Subcutaneous abdominal adipose tissue (tissue), 5 donors: ENCODE results near the gene UBA7.

ENCODE experiments used
- H3K27ac ChIP-seq: one replicate; pipeline ENCODE4 v1.7.0; 2013; ENCODE audit warnings: low read depth, mild to moderate bottlenecking, inconsistent platforms, low read length, moderate library complexity
- H3K27me3 ChIP-seq, 5 donors: one replicate each; pipeline ENCODE4 v1.7.0; 2013; ENCODE audit warnings: low read length in 5 of 5, inconsistent platforms in 1 of 5; ENCODE audit not compliant: control insufficient read depth in 5 of 5, insufficient read depth in 4 of 5
- H3K36me3 ChIP-seq, 5 donors: one replicate each; pipeline ENCODE4 v1.7.0; 2013; ENCODE audit warnings: low read length in 5 of 5; ENCODE audit not compliant: control insufficient read depth in 5 of 5, insufficient read depth in 5 of 5
- H3K4me1 ChIP-seq, 5 donors: one replicate each; pipeline ENCODE4 v1.7.0; 2013; ENCODE audit warnings: low read length in 5 of 5, mild to moderate bottlenecking in 3 of 5, moderate library complexity in 1 of 5; ENCODE audit not compliant: control insufficient read depth in 5 of 5, insufficient read depth in 5 of 5
- H3K4me3 ChIP-seq, 5 donors: one replicate each; pipeline ENCODE4 v1.7.0; 2013; ENCODE audit warnings: low read length in 5 of 5, low read depth in 1 of 5
- H3K9ac ChIP-seq, 5 donors: one replicate each; pipeline ENCODE4 v1.7.0; 2013; ENCODE audit warnings: low read length in 5 of 5, mild to moderate bottlenecking in 4 of 5, moderate library complexity in 3 of 5
- H3K9me3 ChIP-seq, 5 donors: one replicate each; pipeline ENCODE4 v1.7.0; 2013; ENCODE audit warnings: low read length in 5 of 5; ENCODE audit not compliant: control insufficient read depth in 5 of 5
- donor health status: healthy.
- donor health status: healthy.
- donor health status: healthy.
- donor health status: healthy.
- donor health status: healthy.

Gene UBA7

DNA sequence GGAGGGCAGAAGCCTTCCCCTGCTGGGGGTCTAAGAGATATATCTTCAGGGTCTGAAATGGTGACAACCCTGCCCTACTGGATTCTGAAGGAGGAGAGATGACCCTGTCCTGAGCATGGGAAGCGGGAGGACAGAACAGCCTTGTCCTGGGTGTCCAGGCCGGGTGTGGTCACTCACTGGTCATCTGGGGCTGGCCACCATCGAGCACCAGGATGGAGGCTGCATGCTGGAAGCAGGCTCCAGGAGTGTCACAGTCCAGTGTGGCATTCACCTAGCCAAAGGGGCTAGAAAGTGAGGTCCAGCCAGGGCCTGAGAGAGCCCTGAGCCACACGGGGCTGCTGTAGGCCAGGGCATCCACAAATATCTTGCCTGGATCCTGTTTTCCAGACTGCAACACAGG lies 19.3 kb downstream of the UBA7 start:
- Histone ChIP-seq H3K9me3 (no peaks in the 10 kb centered on the region), H3K4me3 (no peak overlapping the region), H3K4me1 (peaks cover 0 to 2% (median 0%) of the 10 kb centered on the region in 5 donors), H3K27me3 (no peaks in the 10 kb centered on the region), H3K9ac (no peak overlapping the region), H3K36me3 (no peaks in the 10 kb centered on the region), H3K27ac (no peak overlapping the region)

DNA sequence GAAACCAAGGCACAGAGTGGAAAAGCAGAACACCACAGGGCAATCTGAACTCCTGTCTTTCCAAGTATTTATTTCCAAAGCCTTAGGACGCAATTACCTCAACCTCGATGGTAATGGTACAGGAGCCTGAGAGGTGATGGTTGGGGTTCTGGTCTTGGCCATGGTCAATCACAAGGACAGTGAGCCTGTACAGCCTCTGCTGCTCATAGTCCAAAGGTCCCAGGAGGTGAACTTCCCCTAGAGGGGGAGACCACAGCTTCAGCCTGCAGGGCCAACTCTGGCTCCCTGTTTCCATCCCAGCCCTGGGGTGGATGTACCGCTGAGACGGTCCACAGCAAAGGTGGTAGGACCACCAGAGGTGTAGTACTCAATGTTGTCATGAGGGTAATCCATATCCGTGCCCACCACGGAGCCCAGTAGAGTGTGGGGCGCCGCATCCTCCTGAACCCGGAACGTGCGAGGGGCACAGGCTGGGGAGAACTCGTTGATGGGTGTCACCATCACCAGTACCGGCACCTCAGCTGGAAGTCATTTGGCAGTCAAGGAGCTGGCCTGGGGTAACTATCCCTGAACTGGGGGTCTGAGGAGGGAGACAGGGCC lies 20.2 kb downstream of the UBA7 start:
- Histone ChIP-seq H3K9me3 (no peaks in the 10 kb centered on the region), H3K36me3 (no peaks in the 10 kb centered on the region), H3K9ac (no peak overlapping the region), H3K4me3 (no peak overlapping the region), H3K4me1 (no peaks in the 10 kb centered on the region), H3K27me3 (no peaks in the 10 kb centered on the region), H3K27ac (no peak overlapping the region)

DNA sequence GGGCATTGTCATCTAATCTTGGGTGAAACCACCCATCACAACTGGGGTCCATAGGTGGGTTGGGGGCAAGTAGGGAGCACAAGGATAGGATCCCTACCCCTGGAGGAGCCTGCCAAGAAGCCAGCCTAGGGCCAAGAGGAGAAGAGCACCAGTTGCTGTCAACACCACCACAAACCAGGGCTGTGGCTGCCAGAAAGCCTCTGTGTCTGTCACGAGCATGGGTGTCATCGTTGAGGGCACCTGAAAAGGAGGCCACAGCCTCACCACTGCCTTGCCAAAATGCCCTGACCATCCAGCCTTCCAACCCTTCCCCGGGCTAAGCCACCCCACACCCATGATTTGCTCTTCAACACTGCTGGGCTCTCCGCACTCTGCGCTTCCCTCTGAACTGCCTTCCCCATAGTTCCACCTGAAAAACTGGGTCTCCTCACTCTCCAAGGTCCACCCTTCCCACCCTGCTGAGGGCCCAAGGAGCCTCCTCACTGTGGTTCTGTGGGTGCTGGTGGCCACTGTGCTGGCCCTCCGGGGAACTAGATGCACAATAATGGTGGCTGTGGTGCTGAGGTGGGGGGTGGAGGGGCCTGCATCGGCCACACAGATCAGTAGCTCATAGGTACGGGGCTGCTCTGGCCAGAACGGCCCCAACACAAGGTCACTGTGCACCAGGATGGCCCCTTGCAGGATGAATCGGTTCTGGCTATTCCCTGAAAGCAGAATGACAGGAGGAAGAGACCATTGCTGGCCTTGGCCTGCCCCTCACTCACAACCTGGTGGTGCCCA lies 21.2 kb downstream of the UBA7 start:
- Histone ChIP-seq H3K36me3 (no peaks in the 10 kb centered on the region), H3K9me3 (no peaks in the 10 kb centered on the region), H3K4me1 (peaks cover 0 to under 1% (median 0%) of the 10 kb centered on the region in 5 donors), H3K4me3 (no peak overlapping the region), H3K9ac (no peak overlapping the region), H3K27me3 (no peaks in the 10 kb centered on the region), H3K27ac (no peak overlapping the region)

DNA sequence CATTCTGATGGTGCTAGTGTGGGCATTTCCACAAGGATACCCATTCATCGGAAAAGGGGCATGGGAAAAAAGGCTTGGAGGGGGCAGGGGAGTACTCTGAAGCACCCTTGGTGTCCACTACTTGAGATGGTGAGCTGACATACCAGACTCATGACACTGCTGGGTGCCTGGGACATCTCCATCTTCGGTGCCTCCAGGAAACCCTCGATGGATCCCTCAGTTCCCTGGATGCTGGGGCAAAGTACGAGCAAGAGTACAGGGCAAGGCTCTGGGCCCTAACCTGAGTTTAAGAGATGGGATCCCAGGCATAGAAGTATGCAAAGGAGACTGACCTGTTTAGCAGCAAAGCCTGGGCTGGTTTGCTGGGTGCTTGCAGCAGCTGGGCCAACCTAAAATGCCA lies 22.2 kb downstream of the UBA7 start:
- no peak overlapping the region for H3K27ac ChIP-seq
- no peaks in the 10 kb centered on the region for H3K27me3 ChIP-seq
- no peaks in the 10 kb centered on the region for H3K36me3 ChIP-seq
- no peak overlapping the region for H3K4me3 ChIP-seq
- no peak overlapping the region for H3K9ac ChIP-seq
- no peaks in the 10 kb centered on the region for H3K9me3 ChIP-seq
- peaks cover 0 to 9% (median 7%) of the 10 kb centered on the region in 5 donors for H3K4me1 ChIP-seq

DNA sequence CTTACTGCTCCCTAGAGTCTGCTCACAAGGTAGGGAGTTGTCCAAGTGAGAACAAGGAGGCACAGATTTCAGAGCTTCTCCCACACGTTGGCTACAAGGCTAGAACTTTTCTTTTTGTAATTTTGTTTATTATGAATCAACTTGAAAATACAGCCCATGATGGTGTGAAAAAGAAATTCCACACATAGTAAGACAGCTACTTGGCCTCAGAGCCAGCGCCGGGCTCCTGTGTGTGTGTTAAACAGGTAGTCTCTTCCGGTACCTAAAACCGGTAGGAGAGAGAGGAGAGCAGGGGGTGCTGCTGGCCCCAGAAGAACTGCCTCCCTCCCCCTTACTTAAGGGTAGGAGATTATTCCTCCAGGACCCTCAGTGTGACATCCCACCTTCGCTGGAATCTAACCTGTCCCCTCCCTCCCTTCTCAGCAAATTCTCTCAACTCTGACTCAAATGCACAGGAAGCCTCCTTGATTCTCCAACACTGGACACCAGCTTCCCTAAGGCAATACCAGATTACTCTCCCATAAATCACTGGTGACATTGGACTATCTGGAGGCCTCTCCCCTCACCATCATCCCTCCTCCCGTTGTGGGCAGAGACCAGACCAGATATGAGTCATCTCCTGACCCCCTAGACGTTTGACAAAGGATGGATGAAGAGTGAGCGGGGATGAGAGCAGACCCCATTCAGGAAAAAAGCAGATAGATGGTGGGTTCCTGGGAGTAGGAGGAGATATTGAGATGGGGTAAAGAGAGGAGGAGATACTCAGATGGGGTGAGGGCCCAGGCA lies 22.9 kb downstream of the UBA7 start:
- H3K27me3 ChIP-seq, result no peaks in the 10 kb centered on the region

GRCh38 chr3:49788056-49788455 lies 25.7 kb downstream of the UBA7 start:
- Histone ChIP-seq H3K9me3 (no peaks in the 10 kb centered on the region), H3K27ac (no peak overlapping the region), H3K4me1 (peaks cover 0 to 31% (median 23%) of the 10 kb centered on the region in 5 donors), H3K36me3 (peaks cover 0 to under 1% (median 0%) of the 10 kb centered on the region in 5 donors), H3K9ac (no peak overlapping the region), H3K27me3 (no peaks in the 10 kb centered on the region), H3K4me3 (no peak overlapping the region)

More for the DNA sequence above, 22.9 kb downstream of the UBA7 start:
- no peak overlapping the region for H3K4me3 ChIP-seq
- no peak overlapping the region for H3K27ac ChIP-seq
- no peaks in the 10 kb centered on the region for H3K36me3 ChIP-seq
- H3K9ac ChIP-seq, result no peak overlapping the region
- peaks cover 0 to 12% (median 8%) of the 10 kb centered on the region in 5 donors for H3K4me1 ChIP-seq
- H3K9me3 ChIP-seq, result no peaks in the 10 kb centered on the region

GRCh38 chr3:49787536-49787935 lies 26.2 kb downstream of the UBA7 start:
- Histone ChIP-seq H3K9ac (no peak overlapping the region), H3K36me3 (peaks cover 0 to 2% (median 0%) of the 10 kb centered on the region in 5 donors), H3K4me1 (peaks cover 0 to 31% (median 23%) of the 10 kb centered on the region in 5 donors), H3K27me3 (no peaks in the 10 kb centered on the region), H3K27ac (peak overlapping the region; percentile 94), H3K9me3 (no peaks in the 10 kb centered on the region), H3K4me3 (no peak overlapping the region)

DNA sequence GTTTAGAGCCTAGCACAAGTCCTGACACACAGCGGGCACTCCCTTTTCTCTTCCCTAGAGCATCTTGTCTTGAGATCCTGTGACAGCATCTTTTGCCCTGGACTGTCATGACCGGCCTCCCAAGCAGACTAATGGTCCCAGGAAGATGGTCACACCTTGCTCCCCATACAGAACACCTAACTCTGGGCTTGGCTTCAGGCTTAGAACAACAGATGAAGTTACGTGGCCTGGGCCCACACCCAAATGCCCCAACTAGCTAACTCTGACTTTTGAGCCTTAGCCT lies 26.6 kb downstream of the UBA7 start:
- Histone ChIP-seq H3K9ac (peak overlapping the region in 4 of 5 donors; percentile 83 to 87 (median 83)), H3K36me3 (peaks cover 0 to 2% (median 0%) of the 10 kb centered on the region in 5 donors), H3K27ac (peak overlapping the region; percentile 94), H3K27me3 (no peaks in the 10 kb centered on the region), H3K9me3 (no peaks in the 10 kb centered on the region), H3K4me1 (peaks cover 0 to 31% (median 23%) of the 10 kb centered on the region in 5 donors), H3K4me3 (peak overlapping the region; percentile 18 to 94 (median 76))

DNA sequence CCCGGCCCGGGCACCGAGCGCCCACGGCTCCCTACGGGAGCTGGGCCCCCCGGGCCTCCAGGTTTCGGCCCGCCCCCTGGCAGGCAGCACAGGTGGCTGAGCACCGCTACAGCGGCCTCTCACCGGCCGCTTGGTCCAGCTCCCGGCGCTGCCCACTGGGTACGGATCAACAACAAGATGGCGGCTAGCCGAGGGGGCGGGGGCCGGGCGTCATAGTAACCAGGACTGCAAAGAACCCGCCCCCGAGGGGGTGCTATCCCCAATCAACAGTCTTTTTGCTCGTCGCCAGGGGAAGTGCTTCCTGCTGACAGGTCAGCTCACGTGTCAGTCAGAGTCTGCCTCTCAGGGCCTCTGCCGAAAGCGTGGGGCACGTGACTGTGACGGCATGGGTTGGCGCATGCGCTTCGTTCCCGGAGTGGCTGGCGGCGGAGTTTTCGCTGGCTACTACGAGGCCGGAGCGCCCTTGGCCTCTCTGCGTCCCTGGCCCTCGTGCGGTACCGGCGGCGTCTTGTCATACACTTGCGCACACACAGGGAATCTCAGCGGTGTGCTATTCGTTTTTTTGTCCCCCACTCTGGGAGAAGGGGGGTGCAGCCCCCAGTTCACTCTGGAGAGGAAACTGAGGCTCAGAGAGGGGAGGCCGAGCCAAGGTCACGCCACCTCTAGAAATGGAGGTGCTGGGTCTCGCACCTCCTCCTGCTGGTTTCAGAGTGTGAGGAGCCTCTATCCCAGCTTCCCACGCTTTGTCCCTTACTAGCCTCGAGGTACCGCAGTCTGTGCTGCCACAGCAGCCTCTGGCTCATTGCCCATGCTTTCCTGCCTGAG lies 27.2 kb downstream of the UBA7 start, which contains the start of gene IP6K1:
Gene IP6K1 (minus strand): TSS at position 186 of the 825 bp plus-strand sequence. CDS start 38,502 bp downstream, outside the sequence.
- Histone ChIP-seq H3K9me3 (no peaks in the 10 kb centered on the region), H3K4me1 (peaks cover 0 to 32% (median 23%) of the 10 kb centered on the region in 5 donors), H3K9ac (peak within 1 kb of the TSS; percentile 83 to 95 (median 89)), H3K4me3 (peak within 1 kb of the TSS; percentile 86 to 97 (median 92)), H3K27ac (peak within 1 kb of the TSS; percentile 94), H3K36me3 (peaks cover under 1 to 3% (median 1%) of the 10 kb centered on the region in 5 donors), H3K27me3 (no peaks in the 10 kb centered on the region)
